IMR-90 (cell line): ENCODE measurements around the gene GPX5. TPM values are rescaled to one million over a fixed set of nuclear protein-coding genes. Genes with fewer than 3 reads are reported as not detected.

Experiments used
- ATAC-seq: fragments of 200-7000 bp; cut with Tn5 transposase; 2 replicates; pipeline ENCODE4 v1.9.1; 2020; ENCODE audit warnings: low read depth, mild to moderate bottlenecking, moderate library complexity
- BruUV-seq: library from RNA; stranded (reverse); fragments of 400-500 nt; replicated peaks from 2 replicates; lab custom pipeline; 2021; lab: Mats Ljungman, UMichigan
- CTCF ChIA-PET: fragments of 300-600 bp; formaldehyde crosslinking; extraction: SDS; loops from one replicate; lab custom pipeline; 2021; ENCODE audit warnings: antibody characterized with exemption; lab: Yijun Ruan, JAX
- POLR2A ChIA-PET: fragments of 300-600 bp; sonication (Branson Sonifier 250); formaldehyde crosslinking; loops from one replicate; lab custom pipeline; 2022; ENCODE audit warnings: antibody characterized with exemption; ENCODE audit not compliant: unreplicated experiment; lab: Charles Lee
- DNase-seq: peaks from one replicate; pipeline ENCODE4 v3.0.0; 2013
- H2AFZ ChIP-seq: replicated peaks from 2 replicates; pipeline ENCODE3; 2013; ENCODE audit warnings: low read length, mild to moderate bottlenecking; ENCODE audit not compliant: poor library complexity
- H2AK5ac ChIP-seq: 2 replicates; pipeline ENCODE4 v1.6.1; 2013; ENCODE audit warnings: low read depth, low read length, inconsistent platforms
- H2AK9ac ChIP-seq: replicated peaks from 2 replicates; pipeline ENCODE3; 2013; ENCODE audit warnings: mild to moderate bottlenecking, low read depth, low read length, moderate library complexity; ENCODE audit not compliant: poor library complexity
- H2BK120ac ChIP-seq: 2 replicates; pipeline ENCODE4 v1.6.1; 2013; ENCODE audit warnings: low read depth, low read length, inconsistent platforms
- H2BK15ac ChIP-seq: 3 replicates; pipeline ENCODE4 v1.6.1; 2013; ENCODE audit warnings: low read depth, low read length, inconsistent platforms
- H2BK20ac ChIP-seq: 2 replicates; pipeline ENCODE4 v1.6.1; 2013; ENCODE audit warnings: low read depth, mild to moderate bottlenecking, inconsistent platforms, low read length, moderate library complexity
- H2BK5ac ChIP-seq: 2 replicates; pipeline ENCODE4 v1.6.1; 2013; ENCODE audit warnings: mild to moderate bottlenecking, low read depth, low read length, inconsistent platforms; ENCODE audit not compliant: poor library complexity, severe bottlenecking
- H3K14ac ChIP-seq: replicated peaks from 2 replicates; pipeline ENCODE4 v1.6.1; 2013; ENCODE audit warnings: low read depth, low read length, inconsistent platforms
- H3K18ac ChIP-seq: 2 replicates; pipeline ENCODE4 v1.6.1; 2013; ENCODE audit warnings: low read depth, low read length, control low read depth
- H3K23ac ChIP-seq: 2 replicates; pipeline ENCODE4 v1.6.1; 2013; ENCODE audit warnings: low read depth, low read length, inconsistent platforms
- H3K27ac ChIP-seq: 2 replicates; pipeline ENCODE4 v1.5.1; 2013; ENCODE audit warnings: mild to moderate bottlenecking, control low read depth, low read length; ENCODE audit not compliant: insufficient read depth
- H3K27me3 ChIP-seq: 2 replicates; pipeline ENCODE4 v1.6.1; 2013; ENCODE audit warnings: low read length; ENCODE audit not compliant: control insufficient read depth, insufficient read depth
- H3K36me3 ChIP-seq: 2 replicates; pipeline ENCODE4 v1.6.1; 2013; ENCODE audit warnings: low read length, mixed read lengths; ENCODE audit not compliant: control insufficient read depth, insufficient read depth
- H3K4ac ChIP-seq: 2 replicates; pipeline ENCODE4 v1.6.1; 2013; ENCODE audit warnings: low read depth, low read length, inconsistent platforms
- H3K4me1 ChIP-seq: 2 replicates; pipeline ENCODE4 v1.6.1; 2013; ENCODE audit warnings: low read length, mixed read lengths; ENCODE audit not compliant: control insufficient read depth, insufficient read depth
- H3K4me2 ChIP-seq: 2 replicates; pipeline ENCODE4 v1.6.1; 2013; ENCODE audit warnings: low read depth, mild to moderate bottlenecking, control low read depth, low read length, moderate library complexity
- H3K4me3 ChIP-seq: 2 replicates; pipeline ENCODE4 v1.5.1; 2013; ENCODE audit warnings: low read depth, mild to moderate bottlenecking, control low read depth, low read length, moderate library complexity; ENCODE audit not compliant: insufficient read depth
- H3K56ac ChIP-seq: 2 replicates; pipeline ENCODE4 v1.6.1; 2013; ENCODE audit warnings: low read length, inconsistent platforms; ENCODE audit not compliant: insufficient read depth; ENCODE audit errors: extremely low read depth
- H3K79me1 ChIP-seq, 2 experiments: 2 replicates each; pipeline ENCODE4 v1.6.1; 2013; ENCODE audit warnings: low read length in 2 of 2, inconsistent platforms in 1 of 2, low read depth in 1 of 2
- H3K9ac ChIP-seq: 2 replicates; pipeline ENCODE4 v1.6.1; 2013; ENCODE audit warnings: low read depth, low read length, control low read depth
- H3K9me1 ChIP-seq: 2 replicates; pipeline ENCODE4 v1.6.1; 2013; ENCODE audit warnings: low read length, inconsistent platforms; ENCODE audit not compliant: insufficient read depth
- H3K9me3 ChIP-seq: 2 replicates; pipeline ENCODE4 v1.6.1; 2013; ENCODE audit warnings: low read length; ENCODE audit not compliant: control insufficient read depth, insufficient read depth
- H4K20me1 ChIP-seq: 2 replicates; pipeline ENCODE4 v1.6.1; 2013; ENCODE audit warnings: low read length, inconsistent platforms; ENCODE audit not compliant: insufficient read depth
- H4K5ac ChIP-seq: 2 replicates; pipeline ENCODE4 v1.6.1; 2013; ENCODE audit warnings: mild to moderate bottlenecking, low read depth, low read length, control low read depth
- H4K8ac ChIP-seq, 2 experiments: 2 replicates each; pipeline ENCODE4 v1.6.1; 2013; ENCODE audit warnings: low read depth in 2 of 2, low read length in 2 of 2, control low read depth in 1 of 2, inconsistent platforms in 1 of 2
- H4K91ac ChIP-seq: 2 replicates; pipeline ENCODE4 v1.6.1; 2013; ENCODE audit warnings: low read depth, low read length, inconsistent platforms; ENCODE audit not compliant: insufficient read depth
- MAFK ChIP-seq: IDR thresholded peaks from 2 replicates; pipeline ENCODE4 v1.6.1; 2012; ENCODE audit warnings: low read depth, low read length, improper control_type of control experiment
- MAZ ChIP-seq: IDR thresholded peaks from 2 replicates; pipeline ENCODE4 v1.6.1; 2012; ENCODE audit warnings: low read depth, mild to moderate bottlenecking, low read length, improper control_type of control experiment, moderate library complexity, borderline replicate concordance
- MXI1 ChIP-seq: IDR thresholded peaks from 2 replicates; pipeline ENCODE4 v1.6.1; 2012; ENCODE audit warnings: low read depth, mild to moderate bottlenecking, low read length, moderate library complexity, borderline replicate concordance
- NFE2L2 ChIP-seq: fragments of 150-350 bp; IDR thresholded peaks from 2 replicates; pipeline ENCODE4 v1.6.1; 2016; ENCODE audit warnings: low read depth, mild to moderate bottlenecking, low read length
- RCOR1 ChIP-seq: IDR thresholded peaks from 2 replicates; pipeline ENCODE4 v1.6.1; 2012; ENCODE audit warnings: mild to moderate bottlenecking, low read length, improper control_type of control experiment; ENCODE audit not compliant: insufficient replicate concordance
- SMC3 ChIP-seq: fragments of 150-350 bp; IDR thresholded peaks from 2 replicates; pipeline ENCODE4 v1.6.1; 2016; ENCODE audit warnings: low read depth, mild to moderate bottlenecking, antibody characterized with exemption, low read length, moderate library complexity
- WGBS, 2 experiments: methylation state at CpG; one replicate each; pipeline versions ENCODE4 v1.1.5 to v1.1.7; 2013; ENCODE audit warnings: missing lambda C conversion rate in 2 of 2; ENCODE audit not compliant: insufficient read length in 1 of 2; ENCODE audit errors: extremely low coverage in 2 of 2; 5-methylcytosine and 5-hydroxymethylcytosine counted together
- dilution Hi-C: fragments of 300-500 bp; cut with HindIII; formaldehyde crosslinking; loops from one replicate; pipeline ENCODE4 v1.14.3; 2018; ENCODE audit warnings: low sequenced_read_pairs; ENCODE audit not compliant: unreplicated experiment
- in situ Hi-C: fragments of 300-500 bp; cut with MboI; formaldehyde crosslinking; loops from 3 replicates; pipeline ENCODE4 v1.14.3; 2019; ENCODE audit warnings: low sequenced_read_pairs, inconsistent platforms, mixed read lengths
- intact Hi-C: fragments of 100-400 bp; cut with micrococcal nuclease; formaldehyde crosslinking; loops from 2 replicates; pipeline ENCODE4 v1.10.0; 2022
- polyA plus RNA-seq, 3 experiments: library from polyadenylated mRNA; depleted of rRNA; stranded (reverse); fragments of >200 nt; gene quantifications; 2 replicates each; pipeline ENCODE4 v1.2.3, GENCODE V29; 2012; ENCODE audit warnings: low replicate concordance in 1 of 3
- total RNA-seq: library from RNA; depleted of rRNA; stranded (reverse); fragments of >200 nt; gene quantifications from 2 replicates; pipeline ENCODE4 v1.2.3, GENCODE V29; 2012
- TF ChIP-seq, protein P1 (sequence below): fragments of 150-350 bp; IDR thresholded peaks from 2 replicates; pipeline ENCODE4 v1.6.1; 2016; ENCODE audit warnings: low read depth, mild to moderate bottlenecking, low read length, moderate library complexity, borderline replicate concordance
- TF ChIP-seq, protein P2 (sequence below): fragments of 150-350 bp; IDR thresholded peaks from 2 replicates; pipeline ENCODE4 v1.6.1; 2017; ENCODE audit warnings: mild to moderate bottlenecking, antibody characterized with exemption, low read length, low read depth
- TF ChIP-seq, protein P3 (sequence below): conservative IDR thresholded peaks from 2 replicates; pipeline ENCODE4 v1.5.1; 2012; ENCODE audit warnings: mild to moderate bottlenecking, low read depth, low read length, improper control_type of control experiment

GPX5 gene
- total and polyA plus RNA-seq, 2 of the 4 experiments (the other 2 are of a cell fraction) = not detected

- H2AK5ac ChIP-seq = no peak overlapping the region
- H3K23ac ChIP-seq = no peak overlapping the region
- no peak overlapping the region for H4K91ac ChIP-seq
- ATAC-seq = no peak
- H4K5ac ChIP-seq = no peak overlapping the region
- no peaks in the 10 kb centered on the region for H3K27me3 ChIP-seq
- H2AFZ ChIP-seq = no peak overlapping the region
- TF ChIP-seq MXI1 (no peak), MAZ (no peak), MAFK (no peak), NFE2L2 (no peak), RCOR1 (no peak), SMC3 (no peak)
- TF ChIP-seq, protein P1, sequence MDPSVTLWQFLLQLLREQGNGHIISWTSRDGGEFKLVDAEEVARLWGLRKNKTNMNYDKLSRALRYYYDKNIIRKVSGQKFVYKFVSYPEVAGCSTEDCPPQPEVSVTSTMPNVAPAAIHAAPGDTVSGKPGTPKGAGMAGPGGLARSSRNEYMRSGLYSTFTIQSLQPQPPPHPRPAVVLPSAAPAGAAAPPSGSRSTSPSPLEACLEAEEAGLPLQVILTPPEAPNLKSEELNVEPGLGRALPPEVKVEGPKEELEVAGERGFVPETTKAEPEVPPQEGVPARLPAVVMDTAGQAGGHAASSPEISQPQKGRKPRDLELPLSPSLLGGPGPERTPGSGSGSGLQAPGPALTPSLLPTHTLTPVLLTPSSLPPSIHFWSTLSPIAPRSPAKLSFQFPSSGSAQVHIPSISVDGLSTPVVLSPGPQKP = no peak
- TF ChIP-seq, protein P2, sequence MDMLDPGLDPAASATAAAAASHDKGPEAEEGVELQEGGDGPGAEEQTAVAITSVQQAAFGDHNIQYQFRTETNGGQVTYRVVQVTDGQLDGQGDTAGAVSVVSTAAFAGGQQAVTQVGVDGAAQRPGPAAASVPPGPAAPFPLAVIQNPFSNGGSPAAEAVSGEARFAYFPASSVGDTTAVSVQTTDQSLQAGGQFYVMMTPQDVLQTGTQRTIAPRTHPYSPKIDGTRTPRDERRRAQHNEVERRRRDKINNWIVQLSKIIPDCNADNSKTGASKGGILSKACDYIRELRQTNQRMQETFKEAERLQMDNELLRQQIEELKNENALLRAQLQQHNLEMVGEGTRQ = no peak
- TF ChIP-seq, protein P3, sequence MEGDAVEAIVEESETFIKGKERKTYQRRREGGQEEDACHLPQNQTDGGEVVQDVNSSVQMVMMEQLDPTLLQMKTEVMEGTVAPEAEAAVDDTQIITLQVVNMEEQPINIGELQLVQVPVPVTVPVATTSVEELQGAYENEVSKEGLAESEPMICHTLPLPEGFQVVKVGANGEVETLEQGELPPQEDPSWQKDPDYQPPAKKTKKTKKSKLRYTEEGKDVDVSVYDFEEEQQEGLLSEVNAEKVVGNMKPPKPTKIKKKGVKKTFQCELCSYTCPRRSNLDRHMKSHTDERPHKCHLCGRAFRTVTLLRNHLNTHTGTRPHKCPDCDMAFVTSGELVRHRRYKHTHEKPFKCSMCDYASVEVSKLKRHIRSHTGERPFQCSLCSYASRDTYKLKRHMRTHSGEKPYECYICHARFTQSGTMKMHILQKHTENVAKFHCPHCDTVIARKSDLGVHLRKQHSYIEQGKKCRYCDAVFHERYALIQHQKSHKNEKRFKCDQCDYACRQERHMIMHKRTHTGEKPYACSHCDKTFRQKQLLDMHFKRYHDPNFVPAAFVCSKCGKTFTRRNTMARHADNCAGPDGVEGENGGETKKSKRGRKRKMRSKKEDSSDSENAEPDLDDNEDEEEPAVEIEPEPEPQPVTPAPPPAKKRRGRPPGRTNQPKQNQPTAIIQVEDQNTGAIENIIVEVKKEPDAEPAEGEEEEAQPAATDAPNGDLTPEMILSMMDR = no peak
- ChIA-PET POLR2A (no interaction called here), CTCF (no interaction called here)
- DNase-seq = no peak
- no peaks in the 10 kb centered on the region for H3K36me3 ChIP-seq
- H2BK20ac ChIP-seq = no peak overlapping the region
- H3K14ac ChIP-seq = no peak overlapping the region
- no peaks in the 10 kb centered on the region for H4K20me1 ChIP-seq
- in situ Hi-C loops = no loop called here
- H2BK120ac ChIP-seq = no peak overlapping the region
- no peak overlapping the region for H3K18ac ChIP-seq
- no peak overlapping the region for H2BK5ac ChIP-seq
- H3K4me1 ChIP-seq = no peaks in the 10 kb centered on the region
- WGBS, 2 experiments = 80% methylated on average over 3 of the region's 6 CpGs; no CpG with 5 or more reads in 1 of the 2 experiments
- H3K9me3 ChIP-seq = no peaks in the 10 kb centered on the region
- H2BK15ac ChIP-seq = no peak overlapping the region
- H3K4me2 ChIP-seq = no peak overlapping the region
- no TSS peak for BruUV-seq
- H4K8ac ChIP-seq = no peak overlapping the region
- no peaks in the 10 kb centered on the region for H3K79me1 ChIP-seq
- no peaks in the 10 kb centered on the region; the same call in 1 of the 2 replicates for H3K9me1 ChIP-seq
- H3K4ac ChIP-seq = no peak overlapping the region
- no peak overlapping the region for H2AK9ac ChIP-seq
- H3K56ac ChIP-seq = no peak overlapping the region
- no peak overlapping the region for H3K9ac ChIP-seq
- intact Hi-C loops = no loop called here
- no peak overlapping the region for H3K27ac ChIP-seq
- dilution Hi-C loops = no loop called here
- no peak overlapping the region for H3K4me3 ChIP-seq
These were observed 24.4 kb upstream of the GPX5 start for GRCh38 chr6:28501259-28501658.
